ENCODE measurements around the gene TIMM21. TPM values are rescaled to one million over a fixed set of nuclear protein-coding genes. Genes with fewer than 3 reads are reported as not detected.

TIMM21 gene
- total RNA-seq, 2 donors from 2014 or later: 56.5 to 71.8 TPM

DNA sequence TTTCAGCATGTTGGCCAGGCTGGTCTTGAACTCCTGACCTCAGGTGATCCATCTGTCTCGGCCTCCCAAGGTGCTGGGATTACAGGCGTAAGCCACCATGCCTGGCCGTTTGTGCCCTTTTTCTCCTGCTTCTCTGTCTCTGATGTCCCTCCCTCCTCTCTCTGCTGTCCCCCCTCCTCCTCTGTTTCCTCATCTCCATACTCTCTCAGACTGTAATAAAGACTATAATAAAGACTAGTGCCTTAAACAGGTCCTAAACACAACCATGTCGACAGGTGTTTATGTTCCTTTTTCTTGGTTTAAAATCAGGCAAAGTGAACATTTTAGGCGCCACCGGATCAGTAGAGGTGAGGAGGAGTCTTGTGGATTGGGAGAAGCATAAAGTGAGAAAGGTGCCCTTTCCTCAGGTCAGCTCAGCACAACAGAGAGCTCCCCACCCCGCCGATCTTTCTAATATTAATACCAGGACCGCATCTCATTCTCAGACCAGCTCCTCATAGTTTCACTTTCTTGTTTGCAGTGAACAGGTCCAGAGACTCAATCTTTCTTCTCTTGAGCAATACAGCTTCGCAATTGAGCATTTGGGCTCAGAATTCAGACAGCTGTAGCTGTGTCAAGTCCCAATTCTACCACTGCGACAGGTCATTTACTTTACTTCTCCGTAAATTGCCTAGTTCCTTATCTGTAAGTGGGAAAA, 23.7 kb downstream of the TIMM21 start:
- H3K27me3 ChIP-seq: no peaks in the 10 kb centered on the region
- no peaks in the 10 kb centered on the region for H3K36me3 ChIP-seq
- TF ChIP-seq, protein P1, sequence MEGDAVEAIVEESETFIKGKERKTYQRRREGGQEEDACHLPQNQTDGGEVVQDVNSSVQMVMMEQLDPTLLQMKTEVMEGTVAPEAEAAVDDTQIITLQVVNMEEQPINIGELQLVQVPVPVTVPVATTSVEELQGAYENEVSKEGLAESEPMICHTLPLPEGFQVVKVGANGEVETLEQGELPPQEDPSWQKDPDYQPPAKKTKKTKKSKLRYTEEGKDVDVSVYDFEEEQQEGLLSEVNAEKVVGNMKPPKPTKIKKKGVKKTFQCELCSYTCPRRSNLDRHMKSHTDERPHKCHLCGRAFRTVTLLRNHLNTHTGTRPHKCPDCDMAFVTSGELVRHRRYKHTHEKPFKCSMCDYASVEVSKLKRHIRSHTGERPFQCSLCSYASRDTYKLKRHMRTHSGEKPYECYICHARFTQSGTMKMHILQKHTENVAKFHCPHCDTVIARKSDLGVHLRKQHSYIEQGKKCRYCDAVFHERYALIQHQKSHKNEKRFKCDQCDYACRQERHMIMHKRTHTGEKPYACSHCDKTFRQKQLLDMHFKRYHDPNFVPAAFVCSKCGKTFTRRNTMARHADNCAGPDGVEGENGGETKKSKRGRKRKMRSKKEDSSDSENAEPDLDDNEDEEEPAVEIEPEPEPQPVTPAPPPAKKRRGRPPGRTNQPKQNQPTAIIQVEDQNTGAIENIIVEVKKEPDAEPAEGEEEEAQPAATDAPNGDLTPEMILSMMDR (IDR thresholded peaks at IDR 0.05): no peak
- no peak overlapping the region for H3K4me3 ChIP-seq
- no peaks in the 10 kb centered on the region for H3K9me3 ChIP-seq
- DNase-seq (ENCODE audit: low spot score): no peak
- H3K4me1 ChIP-seq: no peaks in the 10 kb centered on the region
- no peak overlapping the region for H3K27ac ChIP-seq

DNA sequence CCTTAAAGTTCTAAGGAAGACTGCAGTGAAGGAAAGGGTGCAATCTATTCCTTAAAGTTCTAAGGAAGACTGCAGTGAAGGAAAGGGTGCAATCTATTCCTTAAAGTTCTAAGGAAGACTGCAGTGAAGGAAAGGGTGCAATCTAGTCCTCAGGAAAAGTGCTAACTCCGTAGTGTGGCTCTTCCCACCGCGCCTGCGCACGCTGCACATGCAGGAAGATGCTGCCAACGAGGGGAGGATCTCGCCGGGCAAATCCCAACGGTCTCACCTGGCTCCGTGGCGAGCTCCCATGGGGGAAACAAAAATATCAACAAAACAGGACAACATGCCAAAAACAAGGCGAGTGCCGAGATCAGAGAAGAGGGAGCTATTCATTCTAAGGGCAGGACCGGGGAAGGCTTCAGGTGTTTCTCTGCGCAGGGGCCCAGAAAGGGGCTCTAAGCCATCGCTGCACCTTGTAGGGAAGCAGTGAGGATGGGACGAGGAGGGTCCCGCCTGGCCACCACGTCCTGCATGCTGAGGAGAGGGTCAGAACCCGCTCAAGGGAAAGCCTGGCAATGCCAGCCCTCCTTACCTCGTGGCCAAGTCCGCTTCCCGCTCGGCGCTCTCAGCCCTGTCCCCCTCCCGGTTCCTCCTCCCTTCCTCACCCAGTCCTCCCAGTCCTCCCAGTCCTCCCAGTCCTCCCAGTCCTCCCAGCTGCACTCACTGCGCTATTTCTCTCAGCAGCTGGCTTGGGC, 24.5 kb downstream of the TIMM21 start:
- Histone ChIP-seq H3K27me3 (no peaks in the 10 kb centered on the region), H3K4me1 (no peaks in the 10 kb centered on the region), H3K4me3 (no peak overlapping the region), H3K36me3 (no peaks in the 10 kb centered on the region), H3K27ac (no peak overlapping the region), H3K9me3 (no peaks in the 10 kb centered on the region)
- TF ChIP-seq, protein P1 (IDR thresholded peaks at IDR 0.05): no peak
- no peak for DNase-seq (ENCODE audit: low spot score)

DNA sequence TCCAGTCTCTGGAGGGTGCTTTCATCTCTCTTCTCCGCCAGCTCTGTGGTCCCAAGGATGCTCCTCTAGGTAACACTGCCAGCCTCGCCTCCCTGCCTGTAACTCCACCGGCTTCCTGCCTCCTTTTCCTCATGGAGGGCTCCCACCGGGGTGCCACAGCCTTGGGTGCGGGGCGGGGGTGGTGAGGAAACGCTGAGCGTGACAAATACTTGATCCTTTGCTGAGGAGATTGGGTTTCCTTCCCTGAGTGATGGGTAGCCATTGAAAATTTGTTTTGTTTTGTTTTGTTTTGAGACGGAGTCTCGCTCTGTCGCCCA, 25.1 kb downstream of the TIMM21 start:
- H3K27ac ChIP-seq: no peak overlapping the region
- no peak overlapping the region for H3K4me3 ChIP-seq
- TF ChIP-seq, protein P1 (IDR thresholded peaks at IDR 0.05): no peak
- DNase-seq (ENCODE audit: low spot score): no peak
- no peaks in the 10 kb centered on the region for H3K27me3 ChIP-seq
- no peaks in the 10 kb centered on the region for H3K9me3 ChIP-seq
- no peaks in the 10 kb centered on the region for H3K36me3 ChIP-seq
- no peaks in the 10 kb centered on the region for H3K4me1 ChIP-seq

DNA sequence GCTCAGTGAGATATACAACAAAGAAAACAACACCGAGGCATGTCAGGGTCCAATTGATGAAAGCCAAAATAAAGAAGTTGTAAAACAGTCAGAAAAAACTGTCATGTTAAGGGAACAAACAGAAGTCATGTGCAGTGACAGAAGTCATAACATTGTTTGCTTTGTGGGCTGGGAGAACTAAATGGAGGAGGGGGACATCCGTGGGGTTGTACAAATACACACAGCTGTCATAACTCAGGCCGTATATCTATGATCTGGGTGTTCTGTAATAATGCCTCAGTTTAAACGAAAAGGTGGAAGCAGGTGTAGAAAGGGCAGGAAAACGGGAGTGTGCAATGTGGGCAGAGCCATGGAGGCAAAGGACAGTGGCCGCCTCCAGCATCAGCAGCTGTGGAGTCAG, 27.3 kb downstream of the TIMM21 start:
- peaks cover 0 to 5% of the 10 kb centered on the region in 2 donors for H3K9me3 ChIP-seq
- H3K36me3 ChIP-seq: no peaks in the 10 kb centered on the region
- DNase-seq (ENCODE audit: low spot score): no peak
- no peak overlapping the region for H3K27ac ChIP-seq
- TF ChIP-seq, protein P1 (IDR thresholded peaks at IDR 0.05): no peak
- H3K4me1 ChIP-seq: no peaks in the 10 kb centered on the region
- no peak overlapping the region for H3K4me3 ChIP-seq
- no peaks in the 10 kb centered on the region for H3K27me3 ChIP-seq

DNA sequence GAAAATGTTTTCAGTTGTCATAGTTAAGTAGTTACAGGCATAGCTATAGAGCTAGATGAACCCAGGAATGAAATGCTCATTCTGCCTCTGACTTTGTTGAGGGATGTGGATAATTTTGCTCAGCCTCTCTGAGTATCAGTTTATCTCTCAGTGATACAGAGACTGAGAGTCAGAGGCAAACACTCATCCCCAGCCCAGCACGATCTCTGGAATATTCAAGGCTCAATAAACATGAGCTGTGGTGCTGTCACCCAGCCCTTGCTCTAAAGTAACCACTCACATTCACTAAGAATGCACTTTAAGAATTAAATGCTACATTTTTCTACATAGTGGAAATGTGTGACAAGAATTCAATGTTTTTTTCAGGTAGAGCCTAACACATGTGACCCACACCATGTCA, 30.6 kb downstream of the TIMM21 start:
- DNase-seq (ENCODE audit: low spot score): no peak
- Histone ChIP-seq H3K9me3 (peaks cover 0 to 5% of the 10 kb centered on the region in 2 donors), H3K27me3 (no peaks in the 10 kb centered on the region), H3K36me3 (no peaks in the 10 kb centered on the region), H3K27ac (no peak overlapping the region), H3K4me3 (no peak overlapping the region), H3K4me1 (no peaks in the 10 kb centered on the region)
- TF ChIP-seq, protein P1 (IDR thresholded peaks at IDR 0.05): no peak

Data from right atrium auricular region (tissue), 2 donors.